Esophagus squamous epithelium (tissue), 4 donors: ENCODE measurements around the gene ITPKB.

ENCODE experiments used
- POLR2A ChIP-seq, 4 donors: fragments of 450-650 bp; IDR thresholded peaks; one replicate each; pipeline ENCODE4 v1.6.1; 2017; ENCODE audit warnings: antibody characterized with exemption in 4 of 4, mild to moderate bottlenecking in 4 of 4, moderate library complexity in 3 of 4
- TF ChIP-seq, protein P1 (sequence below), 6 experiments: fragments of 450-650 bp in 4 of 6; fragments of 200-600 bp in 2 of 6; sonication (generic) in 2 of 6; IDR thresholded peaks; one replicate each; pipeline ENCODE4 v1.5.1; 2016 to 2019; ENCODE audit warnings: antibody characterized with exemption in 6 of 6, mild to moderate bottlenecking in 4 of 6, moderate library complexity in 4 of 6

- TF ChIP-seq POLR2A (IDR thresholded peaks at IDR 0.05) = no peak
- TF ChIP-seq, protein P1, sequence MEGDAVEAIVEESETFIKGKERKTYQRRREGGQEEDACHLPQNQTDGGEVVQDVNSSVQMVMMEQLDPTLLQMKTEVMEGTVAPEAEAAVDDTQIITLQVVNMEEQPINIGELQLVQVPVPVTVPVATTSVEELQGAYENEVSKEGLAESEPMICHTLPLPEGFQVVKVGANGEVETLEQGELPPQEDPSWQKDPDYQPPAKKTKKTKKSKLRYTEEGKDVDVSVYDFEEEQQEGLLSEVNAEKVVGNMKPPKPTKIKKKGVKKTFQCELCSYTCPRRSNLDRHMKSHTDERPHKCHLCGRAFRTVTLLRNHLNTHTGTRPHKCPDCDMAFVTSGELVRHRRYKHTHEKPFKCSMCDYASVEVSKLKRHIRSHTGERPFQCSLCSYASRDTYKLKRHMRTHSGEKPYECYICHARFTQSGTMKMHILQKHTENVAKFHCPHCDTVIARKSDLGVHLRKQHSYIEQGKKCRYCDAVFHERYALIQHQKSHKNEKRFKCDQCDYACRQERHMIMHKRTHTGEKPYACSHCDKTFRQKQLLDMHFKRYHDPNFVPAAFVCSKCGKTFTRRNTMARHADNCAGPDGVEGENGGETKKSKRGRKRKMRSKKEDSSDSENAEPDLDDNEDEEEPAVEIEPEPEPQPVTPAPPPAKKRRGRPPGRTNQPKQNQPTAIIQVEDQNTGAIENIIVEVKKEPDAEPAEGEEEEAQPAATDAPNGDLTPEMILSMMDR (IDR thresholded peaks at IDR 0.05) = no peak
These were observed 6.2 kb downstream of the ITPKB start for GRCh38 chr1:226732856-226733291.
